Lower leg skin (tissue), 4 donors: Measurements from ENCODE around the gene ACOX1. TPM values are rescaled to one million over a fixed set of nuclear protein-coding genes. Genes with fewer than 3 reads are reported as not detected.

Experiments
- DNase-seq, 2 donors: peaks; one replicate each; pipeline ENCODE4 v3.0.0-alpha.2; 2019; ENCODE audit warnings: low spot score in 2 of 2
- H3K4me3 ChIP-seq: fragments of 200-600 bp; sonication (generic); 2 replicates; pipeline ENCODE4 v1.5.1; 2017; ENCODE audit warnings: mild to moderate bottlenecking, low read depth; ENCODE audit not compliant: poor library complexity, severe bottlenecking
- CTCF ChIP-seq, 3 donors: fragments of 450-650 bp; IDR thresholded peaks; one replicate each; pipeline ENCODE4 v1.5.1; 2016; ENCODE audit warnings: antibody characterized with exemption in 3 of 3, mild to moderate bottlenecking in 3 of 3, moderate library complexity in 2 of 3
- POLR2A ChIP-seq, 2 donors: fragments of 450-650 bp; IDR thresholded peaks; one replicate each; pipeline ENCODE4 v1.6.1; 2016 to 2017; ENCODE audit warnings: antibody characterized with exemption in 2 of 2, mild to moderate bottlenecking in 1 of 2, moderate library complexity in 1 of 2
- WGBS, 2 donors: methylation state at CpG; one replicate each; pipeline ENCODE4 v1.1.5; 2018; 5-methylcytosine and 5-hydroxymethylcytosine counted together
- intact Hi-C: fragments of 100-400 bp; cut with DNase I; formaldehyde crosslinking; loops from one replicate; pipeline ENCODE4 v1.15.0; 2023; ENCODE audit warnings: low total_unique reads
- total RNA-seq, 4 donors: library from RNA; depleted of rRNA; stranded (reverse); fragments of >200 nt; gene quantifications; one replicate each; pipeline ENCODE4 v1.1.0, GENCODE V29; 2016

The ACOX1 gene
- total RNA-seq, 4 donors from 2014 or later: 71.2 to 102 (median 81.3) TPM

GRCh38 chr17:76011951-76012350, 33.0 kb upstream of the ACOX1 start:
- DNase-seq: no peak
- intact Hi-C loops: loop anchor here (5.0 kb wide), 1 partner anchor 50 kb away; no protein-coding TSS in a partner anchor

DNA sequence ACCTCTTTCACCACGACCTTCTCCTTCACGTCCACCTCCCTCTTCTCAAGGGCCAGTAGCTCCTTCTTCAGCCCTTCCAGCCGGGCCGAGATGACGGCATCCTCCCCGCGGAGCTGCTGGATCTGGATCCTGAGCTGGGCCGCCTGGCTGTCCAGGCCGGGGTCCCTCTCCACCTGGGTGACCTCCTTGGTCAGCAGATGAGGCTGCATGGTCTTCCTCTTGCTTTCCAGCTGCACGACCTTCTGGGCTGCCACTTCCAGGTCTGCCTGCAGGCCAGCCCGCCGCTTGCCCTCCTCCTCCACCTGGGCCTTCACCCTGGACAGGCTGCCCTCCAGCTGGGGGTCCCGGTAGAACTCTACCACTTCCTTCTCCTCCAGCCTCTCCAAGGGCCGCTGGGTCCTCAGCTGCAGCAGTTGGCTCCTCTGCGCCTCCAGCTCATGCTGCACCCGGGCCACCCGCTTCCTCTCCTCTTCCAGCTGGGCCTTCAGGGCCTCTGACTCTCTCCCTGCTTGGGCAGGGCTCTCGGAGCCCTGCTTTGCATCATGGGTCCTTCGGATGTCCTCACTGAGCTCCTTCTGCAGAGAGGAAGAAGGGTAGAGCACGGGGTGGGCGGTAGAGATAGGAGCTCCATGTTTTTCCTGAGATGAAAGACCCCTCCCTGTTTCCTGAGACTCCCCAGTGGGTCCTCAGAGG, 31.1 kb upstream of the ACOX1 start:
- DNase-seq: no peak
- intact Hi-C loops: loop anchor here (5.0 kb wide), 2 partner anchors 52 to 103 kb away; no protein-coding TSS in a partner anchor
- no peak for TF ChIP-seq POLR2A (IDR thresholded peaks at IDR 0.05)
- no peak for TF ChIP-seq CTCF (IDR thresholded peaks at IDR 0.05)
- WGBS, 2 donors: 89 to 91% methylated on average over 21 of the region's 21 CpGs
- no peak overlapping the region for H3K4me3 ChIP-seq

More at GRCh38 chr17:76011951-76012350, 33.0 kb upstream of the ACOX1 start:
- H3K4me3 ChIP-seq: no peak overlapping the region
- 76 to 80% methylated on average over 5 of the region's 5 CpGs for WGBS, 2 donors
- TF ChIP-seq CTCF (IDR thresholded peaks at IDR 0.05) (no peak), POLR2A (IDR thresholded peaks at IDR 0.05) (no peak)

- intact Hi-C loops: loop anchor here (5.0 kb wide), 1 partner anchor 102 kb away; no protein-coding TSS in a partner anchor
- DNase-seq: no peak
- no peak overlapping the region for H3K4me3 ChIP-seq
- WGBS, 2 donors: 95% methylated on average over 20 of the region's 20 CpGs
- TF ChIP-seq POLR2A (IDR thresholded peaks at IDR 0.05) (no peak), CTCF (IDR thresholded peaks at IDR 0.05) (no peak)
These were observed 30.5 kb upstream of the ACOX1 start for GRCh38 chr17:76009447-76009846.

- no peak for TF ChIP-seq CTCF (IDR thresholded peaks at IDR 0.05)
- TF ChIP-seq POLR2A (IDR thresholded peaks at IDR 0.05): no peak
- 93% methylated on average over 56 of the region's 56 CpGs for WGBS, 2 donors
- H3K4me3 ChIP-seq: no peak overlapping the region
- intact Hi-C loops: loop anchor here (5.0 kb wide), 1 partner anchor 102 kb away; no protein-coding TSS in a partner anchor
- no peak for DNase-seq
These were observed 29.9 kb upstream of the ACOX1 start for GRCh38 chr17:76008630-76009425.

DNA sequence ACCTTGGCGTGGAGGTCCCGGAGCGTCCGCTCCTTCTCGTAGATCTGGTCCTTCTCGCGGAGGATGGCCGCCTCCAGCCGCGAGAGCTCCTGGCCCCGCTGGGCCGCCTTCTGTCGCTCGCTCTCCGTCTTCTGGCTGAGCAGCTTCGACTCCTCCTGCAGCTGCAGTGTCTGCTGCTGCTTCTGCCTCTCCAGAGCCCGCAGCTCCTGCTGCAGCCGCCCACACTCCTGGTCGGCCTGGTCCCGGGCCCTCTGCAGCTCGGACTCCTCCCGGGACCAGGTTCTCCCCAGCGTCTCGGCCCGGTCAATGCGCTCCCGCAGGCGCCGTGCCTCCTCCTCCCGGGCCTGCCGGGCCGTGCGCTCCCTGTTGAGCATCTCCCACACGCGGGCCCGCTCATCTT, 29.2 kb upstream of the ACOX1 start:
- TF ChIP-seq CTCF (IDR thresholded peaks at IDR 0.05): no peak
- TF ChIP-seq POLR2A (IDR thresholded peaks at IDR 0.05): no peak
- intact Hi-C loops: loop anchor here (5.0 kb wide), 1 partner anchor 101 kb away; no protein-coding TSS in a partner anchor
- WGBS, 2 donors: 89 to 95% methylated on average over 36 of the region's 36 CpGs

More for the DNA sequence above, 29.2 kb upstream of the ACOX1 start:
- DNase-seq: no peak
- H3K4me3 ChIP-seq: no peak overlapping the region
